Measurements from ENCODE around the gene AJAP1.

Gene AJAP1

DNA sequence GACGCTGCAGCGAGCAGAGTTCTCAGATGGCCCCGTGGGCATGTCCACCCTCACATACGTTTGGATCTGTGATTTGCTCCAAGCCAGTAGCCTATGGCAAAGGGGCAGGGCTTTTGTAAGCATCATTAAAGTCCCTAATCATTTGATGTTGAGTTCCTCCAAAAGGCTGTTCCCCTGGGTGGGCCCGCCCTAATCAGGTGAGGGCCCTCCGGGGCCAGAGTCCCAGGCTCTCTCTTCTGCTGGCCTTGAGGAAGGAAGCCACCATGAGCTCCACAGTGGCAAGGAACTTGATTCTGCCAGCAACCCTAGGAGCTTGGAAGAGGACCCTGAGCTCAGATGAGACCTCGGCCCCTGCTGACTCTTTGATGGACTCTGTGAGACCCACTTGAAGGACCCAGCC lies 25.4 kb upstream of the AJAP1 start:
- in situ Hi-C loops (cut with MboI; ENCODE audit: low sequenced_read_pairs): no loop called here

DNA sequence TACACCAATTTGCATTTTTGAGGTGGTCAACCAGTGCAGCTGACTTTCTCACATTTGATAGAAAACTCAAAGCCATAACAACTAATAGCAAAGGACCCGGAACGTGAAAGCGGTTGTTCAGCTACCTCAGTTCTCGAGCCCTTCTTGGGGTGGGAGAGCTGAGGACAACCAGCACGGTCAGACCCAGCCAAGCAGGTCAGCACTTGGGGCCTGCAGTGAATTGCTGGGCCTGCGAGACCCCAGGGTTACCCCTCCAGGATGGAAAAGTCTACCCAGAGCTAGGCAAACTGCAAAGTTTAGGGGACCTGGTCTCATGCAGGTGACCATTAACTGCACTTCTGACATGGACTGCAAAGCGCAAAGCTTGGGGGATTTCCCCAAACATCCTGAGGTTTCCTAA lies 23.8 kb upstream of the AJAP1 start:
- in situ Hi-C loops (cut with MboI; ENCODE audit: low sequenced_read_pairs): no loop called here

DNA sequence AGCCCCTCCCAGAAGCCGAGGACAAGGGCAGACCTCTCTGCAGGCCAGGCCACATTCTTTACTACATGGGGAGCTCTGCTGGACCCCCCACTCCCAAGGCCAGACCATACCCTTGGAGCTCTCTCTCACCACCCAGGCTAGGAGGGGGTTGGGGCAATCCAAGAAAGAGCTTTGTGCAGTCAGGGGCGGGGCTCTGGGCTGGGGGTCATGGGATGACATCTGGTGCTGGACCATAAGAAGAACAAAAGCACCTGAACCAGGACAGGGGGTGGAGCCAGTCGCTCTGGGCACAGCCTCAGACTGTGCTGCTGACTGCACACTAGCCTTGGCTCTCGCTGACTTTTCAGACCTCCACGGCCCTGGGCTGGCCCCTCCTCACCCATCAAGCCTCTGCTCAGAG lies 23.1 kb upstream of the AJAP1 start:
- in situ Hi-C loops (cut with MboI; ENCODE audit: low sequenced_read_pairs): no loop called here

DNA sequence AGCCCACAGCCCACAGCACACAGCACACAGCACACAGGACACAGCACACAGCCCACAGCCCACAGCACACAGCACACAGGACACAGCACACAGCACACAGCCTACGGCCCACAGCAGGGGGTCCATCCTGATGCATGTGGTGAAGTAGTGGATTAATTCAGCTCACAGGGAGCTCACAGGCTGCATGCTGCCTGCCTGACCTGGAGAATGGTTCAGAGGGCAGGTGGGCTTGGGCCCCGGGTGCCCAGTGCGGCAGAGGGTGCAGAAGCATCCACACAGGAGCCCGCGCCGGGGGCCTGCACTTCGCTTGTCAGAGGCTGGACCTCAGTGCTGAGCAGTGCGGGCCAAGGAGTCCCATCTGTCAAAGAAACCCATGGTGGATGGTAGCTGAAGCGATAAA lies 21.1 kb upstream of the AJAP1 start:
- in situ Hi-C loops (cut with MboI; ENCODE audit: low sequenced_read_pairs): no loop called here

DNA sequence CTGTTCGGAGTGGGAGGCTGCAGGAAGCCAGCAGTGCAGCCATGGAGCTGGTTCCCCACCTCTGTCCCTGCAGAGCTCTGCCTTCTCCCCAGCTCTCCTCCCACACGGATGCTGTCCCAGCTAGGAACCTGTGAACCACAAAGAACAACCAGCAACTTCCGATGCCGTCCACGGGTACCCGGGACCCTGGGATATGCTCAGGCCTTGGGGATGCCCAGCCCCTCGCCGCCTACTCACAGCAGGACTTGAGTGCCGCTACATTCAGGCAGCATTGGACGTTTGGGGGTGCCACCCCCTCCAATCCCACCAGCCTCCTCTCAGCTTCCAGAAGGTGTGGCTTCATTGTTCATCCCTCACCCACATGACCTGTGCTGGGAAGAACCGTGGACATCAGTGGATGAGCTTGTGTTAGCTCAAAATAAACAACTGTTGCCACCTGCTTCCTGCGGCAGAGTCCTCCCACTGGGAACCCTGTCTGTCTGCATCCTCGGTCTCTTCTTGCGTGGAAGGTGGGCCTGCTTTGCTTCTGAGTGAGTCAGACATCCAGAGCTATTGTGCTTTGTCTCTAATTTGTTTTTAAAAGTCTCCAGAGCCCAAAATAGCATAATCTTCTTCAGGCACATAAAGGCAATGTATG lies 20.1 kb upstream of the AJAP1 start:
- in situ Hi-C loops (cut with MboI; ENCODE audit: low sequenced_read_pairs): no loop called here

DNA sequence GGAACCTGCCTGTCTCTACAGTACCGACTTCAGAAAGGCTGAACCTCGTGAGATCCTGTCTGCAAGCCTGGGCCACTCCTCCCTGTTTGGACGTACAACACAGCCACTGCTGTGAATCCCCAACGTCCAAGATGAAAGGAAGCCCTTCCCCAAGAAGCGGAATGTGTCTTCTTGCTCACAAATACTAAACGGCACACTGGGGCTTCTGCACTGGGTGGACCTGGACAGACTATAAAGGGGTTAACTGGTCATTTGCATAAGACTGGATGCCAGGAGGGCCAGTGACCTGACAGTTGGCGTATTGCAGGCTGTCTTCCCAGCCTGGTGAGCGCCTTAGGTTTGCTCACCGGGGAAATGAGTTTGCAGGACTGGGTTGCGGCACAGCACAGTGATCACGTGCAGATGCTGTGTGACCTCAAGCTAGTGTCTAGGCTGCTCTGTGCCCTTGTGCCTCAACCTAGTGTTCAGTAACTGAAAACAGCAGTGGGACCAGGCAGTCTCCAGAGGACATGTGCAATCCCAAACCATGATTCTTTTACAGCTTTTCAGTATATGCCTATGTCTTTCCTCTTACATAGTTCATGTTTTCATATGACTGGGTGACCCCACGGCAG lies 19.5 kb upstream of the AJAP1 start:
- in situ Hi-C loops (cut with MboI; ENCODE audit: low sequenced_read_pairs): no loop called here

DNA sequence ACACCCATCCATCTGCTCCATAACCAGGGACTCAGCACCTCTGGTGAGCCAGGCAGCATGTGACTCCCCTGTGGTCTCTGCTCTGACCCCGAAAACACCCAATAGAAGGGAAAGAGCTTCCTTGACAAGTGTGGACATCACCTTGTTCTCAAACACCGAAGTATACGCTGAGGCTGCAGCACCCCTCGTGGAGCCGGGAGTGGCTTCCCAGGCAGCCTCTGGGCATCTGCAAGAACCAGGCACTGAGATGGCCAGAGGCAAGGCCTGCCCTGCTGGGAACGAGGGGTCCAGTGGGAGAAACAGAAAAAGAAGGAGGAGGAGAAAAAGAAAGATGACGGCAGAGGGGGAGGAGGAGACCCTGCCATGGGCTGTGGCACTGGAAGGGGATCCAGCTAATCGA lies 18.2 kb upstream of the AJAP1 start:
- in situ Hi-C loops (cut with MboI; ENCODE audit: low sequenced_read_pairs): no loop called here

DNA sequence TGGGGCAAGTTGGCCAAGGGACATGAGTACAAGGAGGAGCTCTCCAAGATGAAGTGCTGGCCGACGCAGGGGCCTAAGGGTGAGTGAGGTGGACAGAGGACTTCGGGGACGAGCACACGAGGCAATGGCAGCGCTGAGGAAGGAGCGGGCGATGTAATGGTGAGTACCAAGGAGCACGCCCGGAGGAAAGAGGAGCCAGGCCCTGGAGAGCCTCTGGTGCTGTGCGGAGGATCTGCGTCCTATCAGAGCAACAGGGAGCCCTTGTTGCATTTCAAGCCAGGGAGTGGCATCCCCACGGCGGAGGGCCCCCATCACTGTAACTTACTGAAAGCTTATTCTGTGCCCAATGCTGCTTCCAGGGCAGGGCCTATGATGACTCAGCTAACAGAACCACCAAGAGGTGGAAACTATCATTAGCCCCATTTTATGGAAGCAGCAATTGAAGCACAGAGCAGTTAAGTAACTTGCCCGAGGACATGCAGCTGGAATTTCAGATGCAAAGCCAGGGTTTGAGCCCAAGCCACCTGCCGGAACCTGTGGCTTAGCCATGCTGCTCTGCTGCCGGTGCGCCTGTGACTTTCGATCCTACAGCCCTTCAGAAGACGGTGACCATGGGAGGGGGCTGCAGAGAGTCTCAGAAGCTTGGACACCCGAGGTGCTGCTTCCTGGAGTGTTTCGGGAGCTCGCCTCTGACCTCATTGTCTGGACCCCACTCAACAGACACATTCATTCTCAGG lies 17.6 kb upstream of the AJAP1 start:
- in situ Hi-C loops (cut with MboI; ENCODE audit: low sequenced_read_pairs): no loop called here

DNA sequence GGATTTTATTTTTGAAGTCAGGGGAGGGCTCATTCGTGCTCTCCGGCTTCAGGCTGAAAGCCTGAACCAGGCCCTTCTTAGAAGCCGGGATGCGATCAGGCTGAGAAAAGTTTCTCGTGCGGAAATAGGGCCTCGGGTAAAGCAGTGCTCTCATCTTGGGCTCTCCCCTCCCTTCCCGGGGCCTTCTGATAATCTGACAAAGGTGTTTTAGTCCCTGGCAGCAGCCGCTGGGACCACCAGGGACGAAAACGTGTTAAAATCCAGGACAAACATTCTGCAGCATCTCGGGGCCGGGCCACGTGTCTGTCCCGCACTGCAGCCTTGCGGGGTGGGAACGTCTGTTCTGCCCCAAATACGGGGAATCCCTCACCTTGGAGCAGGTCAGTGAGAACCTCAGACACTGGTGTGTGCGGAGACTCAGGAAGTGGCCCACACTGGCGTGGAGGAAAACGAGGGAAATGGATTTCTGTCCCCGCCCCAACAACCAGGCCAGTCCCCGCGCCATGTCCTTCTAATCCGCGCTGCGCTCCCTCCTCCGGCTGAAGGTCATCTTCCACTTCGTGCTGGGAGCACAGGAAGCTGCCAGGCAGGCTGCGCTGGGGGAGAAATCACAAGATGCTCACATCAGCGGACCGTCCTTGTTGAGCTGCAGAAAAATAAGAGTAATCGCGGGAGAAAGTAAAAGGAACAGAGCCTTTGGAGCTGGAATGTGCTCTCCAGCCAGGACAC lies 16.6 kb upstream of the AJAP1 start:
- in situ Hi-C loops (cut with MboI; ENCODE audit: low sequenced_read_pairs): no loop called here

DNA sequence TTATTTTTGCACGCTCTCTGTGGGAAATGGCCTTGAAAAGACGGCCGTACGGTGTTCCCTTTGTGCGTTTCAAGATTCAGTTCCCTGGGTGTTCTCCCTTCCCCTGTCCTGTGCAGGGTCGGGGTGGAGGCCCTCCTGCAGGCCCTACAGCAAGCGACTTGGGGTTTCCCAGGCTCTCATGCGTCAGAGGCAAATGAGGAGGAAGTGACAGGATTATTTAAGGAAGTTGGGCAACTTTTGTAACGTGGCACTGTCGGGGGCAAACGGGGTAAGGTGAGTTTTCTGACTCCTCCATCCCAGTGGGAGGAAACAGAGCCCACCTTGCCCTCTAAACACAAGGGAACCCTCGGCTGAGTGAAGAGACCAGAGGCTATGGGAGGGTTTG lies 16.1 kb upstream of the AJAP1 start:
- in situ Hi-C loops (cut with MboI; ENCODE audit: low sequenced_read_pairs): no loop called here

DNA sequence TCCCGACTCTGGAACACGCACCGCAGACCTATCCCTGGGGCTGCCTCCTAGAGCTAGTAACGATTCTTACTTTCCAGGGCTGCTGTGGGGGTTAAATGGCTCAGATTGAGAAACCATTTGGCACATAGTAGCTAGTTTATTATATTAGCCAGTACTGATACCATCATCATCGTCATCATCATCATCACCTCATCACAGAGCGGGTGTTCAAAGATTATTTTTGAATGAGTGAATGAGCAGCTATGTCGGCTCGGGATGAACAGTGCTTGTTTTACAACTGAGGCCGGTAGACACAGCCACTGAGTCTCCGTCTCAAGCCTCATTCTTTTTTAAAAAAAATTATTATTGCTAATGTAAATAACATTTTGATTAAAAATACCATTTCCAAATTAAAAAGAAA lies 13.5 kb upstream of the AJAP1 start:
- in situ Hi-C loops (cut with MboI; ENCODE audit: low sequenced_read_pairs): no loop called here

DNA sequence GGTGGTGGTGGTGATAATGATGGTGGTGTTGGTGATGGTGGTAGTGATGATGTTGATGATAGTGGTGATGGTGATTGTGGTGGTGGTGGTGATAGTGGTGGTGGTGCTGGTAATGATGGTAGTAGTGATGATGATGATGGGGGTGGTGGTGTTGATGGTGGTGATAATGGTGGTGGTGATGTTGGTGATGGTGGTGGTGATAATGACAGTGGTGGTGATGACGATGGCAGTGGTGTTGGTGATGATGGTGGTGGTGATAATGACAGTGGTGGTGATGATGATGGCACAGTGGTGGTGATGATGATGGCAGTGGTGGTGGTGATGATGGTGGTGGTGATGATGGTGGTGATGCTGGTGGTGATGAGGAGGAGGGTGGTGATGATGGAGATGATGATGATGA lies 7.0 kb upstream of the AJAP1 start:
- in situ Hi-C loops (cut with MboI; ENCODE audit: low sequenced_read_pairs): no loop called here

DNA sequence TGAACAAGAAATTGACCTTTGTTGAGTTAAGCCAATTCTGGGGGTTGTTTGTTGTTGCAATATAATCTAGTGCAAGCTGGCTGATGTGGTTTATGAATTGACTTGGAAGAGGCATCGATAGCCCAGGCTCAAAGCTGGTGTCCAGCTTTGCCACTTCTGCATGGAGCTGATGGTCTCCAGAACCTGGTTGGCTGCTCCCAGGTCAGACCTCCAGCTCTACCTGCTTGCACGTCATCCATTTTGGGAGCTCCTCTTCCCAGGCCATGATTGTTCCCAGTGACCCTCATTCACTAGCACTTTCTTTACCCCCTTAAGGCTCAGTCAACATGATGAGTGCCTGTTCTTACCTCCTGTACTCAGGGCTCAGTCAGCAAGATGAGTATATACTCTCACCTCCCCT lies 5.8 kb upstream of the AJAP1 start:
- in situ Hi-C loops (cut with MboI; ENCODE audit: low sequenced_read_pairs): no loop called here

DNA sequence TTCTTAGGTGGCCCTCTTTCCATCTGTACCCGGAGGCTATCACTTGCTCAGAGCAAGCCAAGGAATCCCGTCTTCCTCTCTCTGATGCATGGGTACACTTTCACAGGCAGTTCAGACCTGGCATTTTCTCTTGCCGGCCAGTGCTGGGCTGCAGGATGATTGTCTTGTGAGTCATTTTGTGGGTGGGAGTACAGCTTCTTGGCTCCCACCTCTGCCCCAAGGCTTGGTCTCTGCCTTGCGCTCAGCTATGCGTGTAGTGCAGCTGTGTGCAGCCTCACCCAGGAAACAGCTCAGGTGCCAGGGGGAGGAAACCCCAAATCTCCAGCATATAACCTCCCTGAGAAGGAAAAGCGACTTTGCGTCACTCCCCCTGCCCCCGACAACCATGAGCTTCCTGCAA lies 3.9 kb upstream of the AJAP1 start:
- in situ Hi-C loops (cut with MboI; ENCODE audit: low sequenced_read_pairs): no loop called here

DNA sequence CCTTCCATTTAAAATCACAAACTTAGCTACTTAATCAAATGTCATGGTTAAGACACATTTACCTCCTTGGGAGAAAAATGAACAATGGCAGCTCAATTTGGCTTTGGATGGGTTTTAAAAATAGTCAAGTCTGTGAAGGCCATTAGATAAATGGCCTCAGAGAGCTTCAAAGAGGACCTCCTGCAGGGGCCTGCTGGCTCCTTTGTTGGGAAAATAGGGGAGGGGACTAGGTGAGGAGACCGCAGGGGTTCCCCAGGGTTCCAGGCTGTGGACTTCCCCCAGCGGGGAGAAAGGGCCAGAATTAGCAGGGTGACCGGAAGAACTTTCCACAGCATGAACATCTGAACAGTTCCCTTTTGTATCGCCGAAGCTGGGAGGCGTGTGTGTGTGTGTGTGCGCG lies 3.4 kb upstream of the AJAP1 start:
- in situ Hi-C loops (cut with MboI; ENCODE audit: low sequenced_read_pairs): no loop called here

DNA sequence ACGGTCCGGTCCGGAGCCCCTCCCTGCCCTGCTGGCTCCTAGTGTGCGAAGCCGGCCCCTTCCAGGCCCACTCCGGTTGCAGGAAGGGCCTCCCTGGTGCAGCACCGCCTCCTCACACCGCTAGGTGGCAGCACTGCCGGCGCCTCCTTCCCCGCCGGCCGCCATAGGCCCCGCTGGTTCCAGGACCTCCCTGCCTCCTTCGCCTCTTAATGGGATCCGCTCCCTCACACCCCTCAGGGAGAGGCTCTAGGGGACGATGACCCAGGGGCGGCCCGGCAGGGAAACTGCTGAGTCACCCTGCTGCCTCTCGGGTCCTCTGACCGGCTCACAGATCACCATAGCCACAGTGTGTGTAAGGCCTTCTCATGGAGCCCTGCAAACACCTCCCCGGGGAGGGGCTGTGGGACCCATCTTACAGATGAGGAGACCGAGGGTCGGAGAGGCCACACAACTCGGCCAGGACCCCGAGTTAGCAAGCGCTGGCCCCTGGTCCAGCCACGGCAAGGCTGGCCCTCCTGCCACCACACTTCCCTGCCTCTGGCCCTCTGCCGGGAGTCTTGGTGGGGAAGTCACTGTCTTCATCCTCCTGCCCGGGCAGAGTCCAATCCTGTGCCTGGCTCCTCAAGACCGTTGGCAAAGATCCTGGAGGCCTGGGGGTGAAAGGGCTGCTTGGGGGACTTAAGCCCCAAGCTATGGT lies 1.6 kb upstream of the AJAP1 start:
- in situ Hi-C loops (cut with MboI; ENCODE audit: low sequenced_read_pairs): no loop called here

DNA sequence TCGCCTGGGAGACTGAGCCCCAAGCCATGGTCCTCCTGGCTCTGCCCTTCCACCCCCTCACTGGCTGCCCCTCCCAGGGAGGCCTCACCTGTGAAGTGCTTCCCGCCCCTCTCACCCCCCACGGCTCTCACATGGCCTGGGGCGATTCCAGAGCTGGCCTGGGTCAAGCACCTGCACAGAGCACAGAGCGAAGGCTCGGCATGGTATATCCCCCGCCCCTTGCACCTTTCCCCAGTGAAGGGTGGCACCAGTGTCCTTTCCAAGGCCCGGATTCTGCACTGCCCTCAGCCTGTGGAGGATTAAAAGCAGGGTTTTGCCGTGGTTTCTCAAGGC lies 1.1 kb upstream of the AJAP1 start:
- in situ Hi-C loops (cut with MboI; ENCODE audit: low sequenced_read_pairs): no loop called here

DNA sequence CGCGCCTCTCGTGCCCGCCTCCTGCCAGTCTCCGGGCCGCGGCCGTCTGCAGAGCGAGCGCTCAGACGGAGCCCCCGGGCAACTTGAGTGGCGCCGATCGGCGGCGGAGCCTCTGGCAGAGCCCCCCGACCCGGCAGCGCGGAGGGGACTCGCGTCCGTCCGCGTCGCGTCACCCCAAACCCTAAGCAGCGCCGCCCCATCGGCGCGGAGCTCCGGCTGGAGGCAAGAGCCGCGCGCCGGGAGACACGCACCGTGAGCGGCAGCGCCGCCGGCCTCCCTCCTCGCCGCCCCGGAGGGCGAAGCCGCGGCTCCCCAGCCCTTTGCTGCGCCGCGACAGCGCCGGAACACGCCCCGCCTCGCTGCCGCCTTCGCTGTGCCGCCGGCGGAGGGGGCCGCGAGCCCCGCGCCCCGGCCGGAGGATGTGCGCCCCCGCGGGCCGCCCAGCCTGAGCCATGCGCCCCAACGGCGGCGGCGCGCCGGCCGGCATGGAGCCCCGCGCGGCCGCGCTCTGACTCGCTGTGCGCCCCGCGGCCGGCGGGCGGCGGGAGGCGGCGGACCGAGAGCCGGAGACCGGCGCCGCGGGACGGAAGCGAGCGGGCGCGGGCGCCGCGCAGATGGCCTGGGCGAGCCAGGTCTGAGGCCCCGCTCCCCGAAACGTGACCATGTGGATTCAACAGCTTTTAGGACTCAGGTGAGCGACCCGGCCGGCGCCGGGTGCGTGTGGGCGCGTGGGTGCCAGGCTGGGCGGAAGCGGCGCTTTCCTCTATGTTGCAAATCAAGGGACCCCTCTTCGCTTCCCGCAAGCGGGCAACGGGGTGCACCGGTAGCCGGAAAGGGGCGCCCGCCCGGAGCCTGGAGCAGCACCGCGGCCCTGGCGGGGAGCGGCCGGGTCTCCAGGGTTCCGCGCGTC lies 610 bp downstream of the AJAP1 start:
- in situ Hi-C loops (cut with MboI; ENCODE audit: low sequenced_read_pairs): no loop called here

DNA sequence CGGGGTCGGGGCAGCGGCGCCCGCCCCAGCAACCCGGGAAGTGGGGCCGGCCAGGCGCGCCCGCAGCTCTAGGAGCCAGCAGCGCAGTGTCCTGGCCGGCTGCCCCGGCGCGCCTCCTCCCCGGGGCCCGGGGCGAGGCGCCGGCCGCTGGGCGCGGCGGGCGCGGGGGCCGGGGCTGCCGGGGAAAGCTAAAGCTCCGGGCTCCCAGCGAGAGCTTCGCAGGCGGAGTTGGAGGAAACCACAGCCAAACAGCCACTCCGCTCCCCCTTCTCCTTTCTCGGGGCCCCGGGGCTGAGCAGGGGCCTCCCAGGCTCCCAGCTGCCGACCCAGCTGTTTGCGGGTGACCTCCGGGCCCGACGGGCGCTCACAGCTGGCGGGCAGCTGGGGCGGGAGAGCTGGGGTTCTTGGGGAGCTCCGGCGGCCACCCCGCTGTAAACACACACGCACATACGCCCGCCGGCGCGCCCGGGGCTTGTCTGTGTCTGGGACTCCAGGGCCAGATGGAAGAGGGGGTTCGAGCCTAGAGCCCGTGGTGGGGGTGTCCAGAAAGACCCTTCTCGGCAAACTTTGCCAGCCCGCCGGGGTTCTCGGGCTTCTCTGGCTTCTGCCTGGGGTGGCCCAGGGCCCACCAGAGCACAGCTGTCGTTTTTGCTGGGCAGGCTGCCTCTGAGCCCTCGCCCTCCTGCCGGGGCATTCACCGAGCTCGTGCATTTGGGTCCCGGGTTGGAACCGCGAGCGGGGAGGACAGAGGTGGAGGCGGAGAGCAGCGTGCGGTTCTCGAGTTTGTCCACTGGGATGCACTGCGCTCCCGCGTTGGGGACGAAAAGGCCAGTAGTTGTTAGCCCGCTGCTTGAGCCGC lies 1.5 kb downstream of the AJAP1 start:
- in situ Hi-C loops (cut with MboI; ENCODE audit: low sequenced_read_pairs): no loop called here
